Fibroblast of peridontal ligament (primary cell): Measurements from ENCODE around the gene RIC1.
"Not testable (repeated sequence)": the region's sequence is repeated elsewhere in the genome, so short reads cannot be mapped to it uniquely, and the experiment has no call there.

Experiments
- DNase-seq: peaks from one replicate; pipeline ENCODE4 v3.0.0-alpha.2; 2010; ENCODE audit errors: extremely low read depth

The RIC1 gene

DNA sequence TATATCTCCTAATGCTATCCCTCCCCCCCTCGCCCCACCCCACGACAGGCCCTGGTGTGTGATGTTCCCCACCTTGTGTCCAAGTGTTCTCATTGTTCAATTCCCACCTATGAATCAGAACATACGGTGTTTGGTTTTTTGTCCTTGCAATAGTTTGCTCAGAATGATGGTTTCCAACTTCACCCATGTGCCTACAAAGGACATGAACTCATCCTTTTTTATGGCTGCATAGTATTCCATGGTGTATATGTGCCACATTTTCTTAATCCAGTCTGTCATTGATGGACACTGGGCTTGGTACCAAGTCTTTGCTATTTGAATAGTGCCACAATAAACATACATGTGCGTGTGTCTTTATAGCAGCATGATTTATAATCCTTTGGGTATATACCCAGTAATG is 93.8 kb downstream of the RIC1 start:
- not testable (repeated sequence) for DNase-seq

DNA sequence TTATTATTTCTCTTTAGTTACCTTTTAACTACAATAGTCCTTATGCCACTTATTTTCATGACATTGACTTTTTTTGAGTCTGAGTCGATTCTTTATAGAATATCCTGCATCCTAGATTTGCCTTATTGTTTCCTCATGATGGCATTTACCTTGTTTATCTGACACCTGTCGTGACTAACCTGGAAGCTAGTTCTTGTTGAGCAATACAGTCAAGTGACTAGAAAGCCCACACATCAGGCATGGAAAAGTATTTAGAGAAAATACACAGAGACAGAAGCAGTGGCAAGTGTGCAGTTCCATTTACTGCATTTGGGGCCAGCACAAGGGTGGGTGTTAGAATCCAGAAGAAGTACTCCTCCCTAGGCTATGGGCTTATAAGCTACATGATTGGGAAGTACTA is 106.2 kb downstream of the RIC1 start:
- DNase-seq, result no peak

DNA sequence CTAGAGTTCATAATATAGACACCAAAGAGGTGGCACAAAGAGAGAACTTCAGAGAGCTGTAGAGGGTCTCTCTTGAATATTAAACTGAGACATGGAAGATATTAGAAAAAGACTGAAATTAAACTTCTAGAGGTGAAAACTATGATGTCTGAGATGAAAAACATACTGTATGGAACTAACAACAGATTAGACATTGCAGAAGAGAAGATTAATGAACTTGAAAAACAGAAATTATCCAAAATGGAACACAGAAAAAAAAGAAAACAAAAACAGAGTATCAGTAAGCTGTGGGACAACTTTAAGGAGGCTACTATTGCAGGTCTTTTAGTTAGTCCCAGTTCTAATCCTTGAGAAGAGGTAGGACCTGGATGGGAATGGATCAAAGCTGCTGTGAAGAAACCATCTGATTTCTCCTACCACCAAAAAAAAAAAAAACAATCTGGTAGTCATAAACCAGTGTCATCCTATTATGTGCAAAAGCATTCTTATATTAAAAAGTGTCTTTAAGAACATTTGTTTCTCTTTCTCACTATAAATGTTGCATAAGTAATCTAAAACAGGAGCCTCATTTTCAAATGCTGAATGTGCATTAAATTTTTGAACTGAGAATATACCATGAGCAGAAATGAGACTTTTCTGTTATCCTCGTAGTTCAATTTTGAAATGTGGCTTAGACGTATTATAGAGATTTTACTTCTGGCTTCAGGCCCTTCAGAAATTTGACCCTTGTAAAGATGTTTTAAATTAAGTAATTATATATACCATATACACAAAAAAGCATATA is 107.8 kb downstream of the RIC1 start:
- no peak for DNase-seq

DNA sequence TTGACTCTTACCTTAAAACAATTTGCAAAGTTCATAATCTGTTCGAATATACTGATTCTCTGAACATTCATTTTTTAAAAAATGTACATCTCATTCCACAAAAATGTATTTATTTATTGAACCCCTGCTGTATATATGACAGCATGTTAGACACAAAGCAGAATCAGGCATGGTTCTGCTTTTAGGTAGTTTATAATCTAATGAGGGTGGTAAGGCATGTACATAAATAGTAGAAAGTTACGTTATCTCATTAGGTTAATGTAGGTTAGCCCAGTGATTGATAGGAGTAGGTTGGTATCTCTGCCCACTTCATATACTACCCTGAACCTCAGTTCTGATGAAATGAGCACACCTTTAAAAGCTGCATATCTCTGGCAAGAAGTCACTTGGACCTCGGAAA is 114.2 kb downstream of the RIC1 start:
- no peak for DNase-seq

DNA sequence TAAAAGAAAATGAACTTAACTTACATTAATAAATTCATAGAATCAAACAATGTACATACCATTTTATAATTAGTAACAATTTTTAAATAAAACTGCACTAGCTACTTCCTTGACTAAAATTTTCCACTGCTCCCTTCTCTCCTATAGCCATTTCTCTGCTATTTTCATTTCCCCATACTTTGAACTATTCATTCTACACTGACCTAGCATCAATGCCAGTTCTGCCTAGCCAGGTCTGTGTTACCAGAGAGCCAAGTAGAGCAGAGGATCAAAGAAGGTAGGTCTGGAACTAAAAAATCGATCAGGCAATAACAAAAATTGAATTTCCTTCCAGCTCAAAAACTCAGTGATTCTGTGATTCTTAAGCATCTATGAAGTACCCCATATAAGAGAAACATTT is 119.5 kb downstream of the RIC1 start:
- DNase-seq, result no peak

DNA sequence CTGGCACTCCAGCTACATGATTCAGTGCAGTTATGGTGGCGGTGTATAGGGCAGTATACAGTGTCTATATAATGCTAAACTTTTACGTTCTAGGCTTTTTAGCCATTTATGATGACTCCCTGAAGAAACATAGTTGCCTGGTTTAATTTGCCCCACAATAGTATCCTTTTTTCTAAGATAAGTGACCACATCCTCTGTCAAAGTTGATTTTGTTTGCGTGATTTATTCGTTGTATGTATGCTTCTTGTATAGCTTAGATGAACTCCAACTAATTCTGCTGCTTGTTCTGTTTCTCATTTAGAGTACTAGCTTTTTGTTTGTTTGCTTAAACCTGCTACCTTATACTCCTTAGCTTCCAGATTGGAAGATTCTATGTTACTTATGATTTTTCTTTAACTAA is 120.4 kb downstream of the RIC1 start:
- no peak for DNase-seq

DNA sequence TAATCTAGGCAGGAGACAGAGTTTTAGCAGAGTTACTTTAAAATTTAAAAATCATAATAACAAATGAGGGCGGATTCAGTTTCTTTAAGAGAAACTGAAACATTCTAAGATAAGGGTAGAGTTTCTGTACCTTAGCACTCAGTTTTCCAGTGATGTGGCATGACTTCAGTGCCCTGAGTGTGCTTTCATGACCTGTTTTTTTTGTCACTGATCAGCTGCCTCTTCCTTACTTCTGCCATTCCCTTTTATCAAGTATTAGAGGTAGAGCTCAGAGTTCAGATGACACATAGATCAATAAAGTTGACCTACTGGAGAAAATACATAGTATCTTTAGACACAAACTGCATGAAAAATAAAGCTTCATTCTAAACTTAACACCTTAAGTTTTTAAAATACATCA is 121.7 kb downstream of the RIC1 start:
- no peak for DNase-seq

DNA sequence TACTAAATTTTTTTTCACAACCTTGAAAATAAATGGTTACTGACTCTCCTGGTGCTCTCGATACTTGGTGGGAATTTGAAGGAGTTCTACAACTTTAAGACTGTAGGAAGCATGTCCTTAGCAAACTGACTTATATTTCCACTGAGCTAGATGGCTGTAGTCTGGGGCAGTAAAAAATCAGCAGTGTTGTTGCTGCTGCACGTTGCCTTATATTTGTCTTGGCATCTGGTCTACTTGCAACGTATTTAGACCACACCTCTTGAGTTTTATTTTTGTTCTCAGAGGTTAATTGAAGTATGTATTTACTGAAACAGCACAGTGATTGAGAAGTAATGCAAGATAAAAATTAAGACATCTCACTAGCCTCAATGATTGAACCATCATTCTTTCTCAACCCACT is 127.7 kb downstream of the RIC1 start:
- DNase-seq, result no peak

DNA sequence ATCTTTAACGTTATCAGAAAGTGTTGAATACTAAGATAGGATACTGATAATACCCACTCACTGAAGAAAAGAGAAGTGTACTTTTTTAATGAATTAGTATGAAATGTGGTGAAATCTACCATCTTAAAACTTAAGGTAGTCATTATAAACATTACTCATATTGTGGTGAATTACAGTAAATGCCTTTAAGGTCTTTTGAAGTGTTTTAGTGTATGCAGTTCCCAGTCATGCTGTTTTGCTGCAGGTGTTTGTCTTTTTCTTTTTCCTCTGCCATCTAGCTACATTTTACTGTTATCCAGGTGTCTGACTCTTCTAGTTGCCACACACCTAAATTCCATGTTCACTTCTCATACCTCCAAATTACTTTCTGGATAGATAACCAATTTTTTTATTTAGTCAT is 131.4 kb downstream of the RIC1 start:
- no peak for DNase-seq

DNA sequence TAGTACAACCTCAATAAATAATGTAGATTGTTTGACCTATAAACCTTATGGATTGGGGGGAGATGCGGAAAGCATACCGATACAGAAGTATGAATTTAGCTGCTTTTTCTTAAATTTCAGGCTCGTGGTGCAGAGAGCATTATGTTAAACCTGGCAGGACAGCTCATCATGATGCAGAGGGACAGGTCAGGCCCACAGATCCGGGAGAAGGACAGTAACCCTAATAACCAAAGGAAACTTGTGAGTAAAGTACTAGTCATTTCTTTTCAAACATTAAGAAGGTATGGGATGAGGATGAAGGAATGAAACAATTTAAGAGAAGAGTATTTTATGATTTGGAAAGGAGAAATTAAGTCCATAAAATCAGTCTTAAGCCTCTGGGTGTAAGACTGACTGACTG is 133.5 kb downstream of the RIC1 start:
- no peak for DNase-seq

DNA sequence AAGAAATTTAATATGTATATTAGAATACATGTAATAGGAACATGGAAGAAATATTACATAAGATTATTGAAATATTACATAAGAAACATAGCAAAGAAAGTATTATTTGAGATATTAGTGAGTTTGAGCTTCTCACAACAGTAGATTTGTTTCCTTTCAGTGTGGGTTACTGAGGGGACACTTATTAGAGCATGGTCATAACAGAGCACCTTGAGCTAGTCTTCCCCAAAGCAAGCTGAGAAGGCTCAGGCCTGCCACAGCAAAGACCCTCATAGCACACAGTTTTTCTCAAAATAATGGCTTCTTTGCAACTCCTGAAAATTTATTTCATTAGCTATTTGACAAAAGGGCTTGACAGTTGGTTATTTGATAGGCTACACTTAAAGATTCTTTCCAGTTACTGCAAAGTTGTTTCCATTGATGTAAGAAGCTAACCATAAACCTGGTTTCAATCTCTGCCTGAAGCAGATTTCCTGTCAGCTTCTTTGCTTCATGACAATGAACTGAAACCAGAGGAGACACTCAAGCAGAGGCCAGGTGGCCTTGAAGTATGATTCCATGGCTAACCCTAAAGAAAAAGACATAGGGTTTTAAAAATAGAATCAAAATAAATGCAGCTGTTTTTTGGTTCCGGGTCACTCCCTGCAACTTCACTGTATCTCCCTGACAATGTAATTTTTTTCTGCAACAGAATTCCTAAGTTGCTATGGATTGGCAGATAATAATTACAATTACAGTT is 135.4 kb downstream of the RIC1 start:
- DNase-seq, result no peak

DNA sequence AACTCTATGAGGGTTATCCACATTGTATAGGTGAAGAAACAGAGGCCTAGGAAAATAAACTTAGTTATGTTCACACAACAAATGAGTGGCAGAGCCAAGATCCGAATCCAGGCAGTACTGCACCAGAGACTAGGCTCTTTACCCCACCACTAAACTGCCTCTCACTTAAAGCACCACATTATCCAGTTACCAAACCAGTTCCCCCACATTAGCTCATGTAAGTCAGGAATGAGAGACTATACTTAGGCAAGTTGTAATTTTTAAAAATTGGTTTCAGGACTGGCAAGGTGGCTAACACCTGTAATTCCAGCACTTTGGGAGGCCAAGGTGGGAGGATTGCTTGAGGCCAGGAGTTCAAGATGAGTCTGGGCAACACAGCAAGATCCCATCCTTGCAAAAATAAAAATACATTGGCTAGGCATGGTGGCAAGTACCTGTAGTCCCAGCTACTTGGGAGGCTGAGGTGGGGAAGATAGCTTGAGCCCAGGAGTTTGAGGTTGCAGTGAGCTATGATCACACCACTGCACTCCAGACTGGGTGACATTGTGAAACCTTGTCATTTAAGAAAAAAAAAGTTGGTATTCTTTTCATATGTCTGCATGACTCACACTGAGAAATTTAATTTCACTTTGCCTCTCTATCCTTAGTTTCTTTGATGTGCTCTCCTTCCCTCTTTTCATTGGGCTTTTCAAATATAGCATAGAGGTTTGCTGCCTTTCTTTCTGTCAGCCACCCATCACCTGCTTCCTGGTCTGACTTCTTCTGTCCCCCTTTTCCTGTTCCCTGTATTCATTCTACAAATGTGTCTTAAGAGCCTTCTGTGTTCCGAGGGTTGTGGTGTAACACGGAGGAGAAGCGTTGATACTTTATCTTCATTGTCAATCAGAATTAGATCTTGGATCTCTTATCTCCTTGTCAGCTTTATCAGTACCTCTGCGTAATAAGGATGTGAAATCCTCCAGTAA is 139.3 kb downstream of the RIC1 start:
- no peak for DNase-seq

DNA sequence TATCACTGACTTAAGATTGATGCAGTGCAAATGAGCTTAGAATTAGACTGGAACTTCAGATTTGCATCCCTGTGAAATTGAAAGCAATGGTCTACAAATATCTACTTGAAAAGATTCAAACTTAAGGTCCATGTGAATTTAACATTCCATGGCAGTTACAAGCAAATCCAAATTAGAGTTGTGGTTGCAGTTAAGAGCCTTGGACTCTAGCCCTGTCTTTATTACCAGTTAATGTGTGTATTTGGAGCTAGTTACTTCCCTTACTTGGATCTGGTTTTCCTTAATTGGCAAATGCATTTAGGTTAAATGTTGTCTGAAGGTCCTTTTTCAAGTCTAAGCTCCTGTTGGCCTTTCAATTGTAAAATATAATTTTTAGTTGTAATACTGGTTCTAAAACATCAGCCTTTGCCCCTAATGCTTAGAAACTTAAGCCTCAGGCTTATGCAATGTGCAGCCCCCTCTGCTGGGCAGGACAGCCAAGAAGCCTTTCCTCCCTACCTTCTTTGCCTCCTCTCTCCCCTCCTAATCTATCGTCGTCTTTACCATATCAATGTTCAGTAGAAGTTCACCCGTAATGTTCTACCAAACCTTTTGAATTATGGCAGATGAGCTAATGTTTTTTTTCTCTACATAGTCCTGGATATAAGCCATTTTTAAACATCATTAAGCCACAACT is 144.6 kb downstream of the RIC1 start:
- DNase-seq, result peak; percentile 41

DNA sequence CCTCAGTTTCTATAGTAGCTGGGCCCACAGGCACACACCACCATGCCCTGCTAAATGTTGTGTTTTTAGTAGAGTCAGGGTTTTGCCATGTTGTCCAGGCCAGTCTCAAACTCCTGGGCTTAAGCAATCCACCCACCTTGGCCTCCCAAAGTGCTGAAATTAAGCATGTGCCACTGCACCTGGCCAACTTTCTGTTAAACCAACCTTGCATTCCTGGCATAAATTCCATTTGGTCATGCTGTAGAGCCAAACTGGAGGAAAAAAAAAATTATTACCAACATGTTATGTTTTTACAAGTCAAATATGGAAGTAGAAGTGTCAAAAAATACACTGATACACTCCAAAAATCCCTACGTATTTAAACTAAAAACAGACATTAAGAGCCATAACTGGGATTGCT is 149.9 kb downstream of the RIC1 start:
- DNase-seq, result no peak

DNA sequence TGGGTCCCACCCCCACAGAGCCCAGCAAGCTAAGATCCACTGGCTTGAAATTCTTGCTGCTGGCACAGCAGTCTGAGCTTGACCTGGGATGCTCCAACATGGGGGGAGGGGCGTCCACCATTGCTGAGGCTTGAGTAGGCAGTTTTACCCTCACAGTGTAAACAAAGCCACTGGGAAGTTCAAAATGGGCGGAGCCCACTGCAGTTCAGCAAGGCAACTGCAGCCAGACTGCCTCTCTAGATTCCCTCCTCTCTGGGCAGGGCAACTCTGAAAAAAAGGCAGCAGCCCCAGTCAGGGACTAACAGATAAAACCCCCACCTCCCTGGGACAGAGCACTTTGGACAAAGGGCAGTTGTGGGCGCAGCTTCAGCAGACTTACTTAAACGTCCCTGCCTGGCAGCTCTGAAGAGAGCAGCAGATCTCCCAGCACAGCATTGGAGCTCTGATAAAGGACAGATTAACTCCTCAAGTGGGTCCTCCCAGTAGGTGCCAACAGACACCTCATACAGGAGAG is 150.9 kb downstream of the RIC1 start:
- not testable (repeated sequence) for DNase-seq

DNA sequence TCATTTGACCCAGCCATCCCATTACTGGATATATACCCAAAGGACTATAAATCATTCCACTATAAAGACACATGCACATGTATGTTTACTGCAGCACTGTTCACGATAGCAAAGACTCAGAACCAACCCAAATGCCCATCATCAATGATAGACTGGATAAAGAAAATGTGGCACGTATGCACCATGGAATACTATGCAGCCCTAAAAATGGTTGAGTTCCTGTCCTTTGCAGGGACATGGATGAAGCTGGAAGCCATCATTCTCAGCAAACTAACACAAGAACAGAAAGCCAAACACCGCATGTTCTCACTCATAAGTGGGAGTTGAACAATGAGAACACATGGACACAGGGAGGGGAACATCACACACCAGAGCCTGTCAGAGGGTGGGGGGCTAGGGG is 154.5 kb downstream of the RIC1 start:
- DNase-seq, result not testable (repeated sequence)

DNA sequence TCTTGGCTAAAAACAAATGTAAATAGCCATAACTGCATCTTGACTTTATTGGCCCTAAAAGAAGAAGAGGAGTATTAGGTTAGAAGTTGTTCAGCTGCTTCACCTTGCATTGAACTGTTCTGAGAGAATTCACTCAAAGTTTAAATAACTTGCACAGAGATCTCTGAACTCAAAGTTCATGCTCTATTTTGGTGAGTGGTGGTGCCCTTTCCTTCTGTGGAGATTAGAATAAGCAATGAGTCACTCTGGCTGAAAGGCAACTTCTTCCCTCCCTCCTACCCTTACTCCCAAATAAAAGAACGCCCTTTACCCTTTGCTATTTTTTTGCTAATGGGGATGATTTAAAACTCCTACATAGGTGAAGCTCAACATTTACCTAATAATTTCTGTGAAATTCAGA is 155.1 kb downstream of the RIC1 start:
- DNase-seq, result peak; percentile 13

DNA sequence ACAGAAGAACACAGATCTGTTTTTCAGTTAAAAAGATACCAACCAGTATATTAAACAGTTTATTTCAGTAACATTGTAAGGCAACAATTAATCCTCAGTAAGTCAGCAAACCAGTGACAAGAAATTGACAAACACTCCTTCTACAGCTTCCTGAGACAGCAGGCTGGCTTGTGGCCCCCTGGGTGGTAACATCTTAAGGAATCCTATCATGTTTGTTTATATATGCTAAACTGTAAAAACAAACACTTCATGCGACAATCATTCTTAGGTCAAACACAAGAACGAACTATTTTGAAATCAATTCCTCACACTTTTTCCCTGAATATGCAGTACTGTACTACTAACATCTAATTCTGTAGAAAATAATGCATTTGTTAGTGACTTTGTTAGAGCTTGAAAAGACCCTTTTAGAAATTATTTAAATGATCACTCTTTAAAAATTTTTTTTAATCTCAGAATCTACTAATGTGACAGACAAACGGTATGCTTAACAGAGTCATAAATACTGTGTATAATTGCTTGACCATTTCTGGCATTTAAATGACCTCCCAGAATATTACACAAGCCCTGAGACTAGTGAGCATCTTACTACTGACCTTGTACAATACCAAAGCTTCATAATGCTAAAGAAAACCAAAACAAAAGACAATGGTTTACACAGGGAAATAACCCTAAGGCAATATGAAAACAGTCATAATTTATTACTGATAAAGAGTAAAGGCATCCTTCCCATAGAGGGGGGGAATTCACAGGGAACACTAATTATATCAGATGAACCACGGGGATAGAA is 155.8 kb downstream of the RIC1 start:
- DNase-seq, result no peak

DNA sequence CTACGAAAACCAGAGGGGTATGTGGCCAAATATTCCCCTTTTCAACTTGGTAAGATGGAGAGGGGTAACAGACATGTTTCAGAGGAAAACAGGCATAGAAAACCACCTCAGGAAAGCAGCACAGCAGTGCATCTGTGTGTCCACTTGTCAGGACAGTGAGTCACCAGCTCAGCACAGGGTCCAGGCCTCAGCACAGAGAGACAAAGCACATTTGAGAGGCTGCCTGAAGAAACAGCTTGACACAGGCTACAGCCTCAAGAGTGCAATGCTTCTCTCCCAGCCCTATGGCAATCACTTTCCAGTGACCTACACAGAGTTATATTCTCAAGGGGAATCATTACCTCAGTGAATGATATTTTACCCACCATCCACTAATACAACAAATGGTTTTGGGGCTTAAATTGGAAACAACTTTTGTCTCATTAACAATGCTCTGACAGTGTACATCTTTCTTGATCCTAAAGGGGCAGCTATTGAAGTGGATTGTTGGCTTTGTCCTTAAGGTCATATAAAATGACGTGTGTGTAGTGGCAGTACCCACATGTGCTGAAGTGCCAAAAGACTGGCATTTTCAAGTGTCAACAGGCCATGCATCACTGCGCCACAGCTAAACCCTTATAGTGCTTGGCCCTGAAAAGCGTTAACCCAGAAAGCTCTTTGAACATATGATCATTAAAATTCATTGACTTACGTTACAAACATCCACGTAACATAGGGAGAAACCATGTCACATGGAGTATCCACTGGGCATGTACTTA is 157.6 kb downstream of the RIC1 start:
- DNase-seq, result no peak

DNA sequence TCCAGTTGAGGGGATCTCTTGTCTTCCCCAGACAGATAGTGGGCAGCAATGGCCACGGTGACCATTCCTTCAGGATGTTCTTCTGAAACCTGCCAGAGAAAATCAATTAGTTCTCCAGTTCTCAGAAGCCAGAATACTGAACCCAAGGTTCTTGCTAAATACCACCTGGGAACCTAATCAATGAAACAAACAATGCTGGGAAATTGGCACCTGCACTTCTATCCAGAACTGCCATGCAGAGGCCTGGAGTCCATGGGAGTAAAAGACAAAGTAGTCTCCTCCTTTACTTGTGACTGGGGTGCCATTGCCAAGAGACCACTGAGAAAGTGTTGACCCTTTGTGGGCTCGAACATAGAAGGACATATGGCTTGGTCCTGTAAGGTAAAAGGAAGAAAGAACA is 158.3 kb downstream of the RIC1 start:
- no peak for DNase-seq
